H1 (cell line): ENCODE data around the gene GNL2. TPM values are rescaled to one million over a fixed set of nuclear protein-coding genes. Genes with fewer than 3 reads are reported as not detected.

ENCODE experiments used
- CREB1 ChIP-seq: IDR thresholded peaks from 2 replicates; pipeline ENCODE4 v1.6.1; 2012; ENCODE audit warnings: inconsistent platforms
- RXRA ChIP-seq: IDR thresholded peaks from 2 replicates; pipeline ENCODE4 v1.6.1; 2011; ENCODE audit warnings: low read depth, mild to moderate bottlenecking, low read length, moderate library complexity; ENCODE audit not compliant: insufficient read depth
- TCF12 ChIP-seq: IDR thresholded peaks from 2 replicates; pipeline ENCODE4 v1.6.1; 2011; ENCODE audit warnings: low read depth, mild to moderate bottlenecking, low read length
- YY1 ChIP-seq: IDR thresholded peaks from 2 replicates; pipeline ENCODE4 v1.6.1; 2011; ENCODE audit warnings: low read depth, mild to moderate bottlenecking, low read length
- polyA plus RNA-seq, 7 experiments: library from polyadenylated mRNA; depleted of rRNA in 3 of 7; stranded (reverse) in 5 of 7; unstranded in 2 of 7; fragments of >200 nt in 5 of 7; fragments of 200-250 nt in 2 of 7; gene quantifications; 1 replicate in 5 of 7; 2 replicates in 1 of 7; 4 replicates in 1 of 7; pipeline versions ENCODE4 v1.2.1 to v1.2.3, GENCODE V29; 2011 to 2013; ENCODE audit warnings: missing spikeins in 2 of 7, mixed read lengths in 2 of 7
- total RNA-seq: library from RNA; stranded (reverse); fragmentation: NEBNext Ultra II Directional; extraction: Animal tissue kit (Norgen Biotek cat#: 25700); gene quantifications from 2 replicates; pipeline ENCODE4 v1.2.1, GENCODE V29; 2021

GNL2 gene
- total and polyA plus RNA-seq, 2 of the 8 experiments (the other 6 are each of a cell fraction or from before 2014, with no cell fraction given) = 22.2 to 88.3 TPM

- no peak for TF ChIP-seq YY1
- TF ChIP-seq CREB1 = no peak
- no peak for TF ChIP-seq TCF12
- no peak for TF ChIP-seq RXRA
Observed at GRCh38 chr1:37612186-37612585, 16.4 kb upstream of the GNL2 start (continued).
